Chondrocyte (in vitro differentiated cells): ENCODE data around the gene SMOC2. TPM values are rescaled to one million over a fixed set of nuclear protein-coding genes. Genes with fewer than 3 reads are reported as not detected.

Experiments used
- DNase-seq: peaks from one replicate; pipeline ENCODE4 v3.0.0; 2021; ENCODE audit warnings: mixed read lengths, low spot score
- H3K27ac Mint-ChIP-seq: one replicate; pipeline ENCODE4 v1.8.0; 2021; ENCODE audit warnings: mild to moderate bottlenecking, moderate library complexity, mixed read lengths; ENCODE audit not compliant: unreplicated experiment
- H3K27me3 Mint-ChIP-seq: 2 replicates; pipeline ENCODE4 v1.8.0; 2021; ENCODE audit warnings: low read depth, mixed read lengths
- H3K36me3 Mint-ChIP-seq: 2 replicates; pipeline ENCODE4 v1.8.0; 2021; ENCODE audit warnings: low read depth, mixed read lengths
- H3K4me1 Mint-ChIP-seq: 2 replicates; pipeline ENCODE4 v1.8.0; 2021; ENCODE audit warnings: low read depth, mild to moderate bottlenecking, mixed read lengths
- H3K4me3 Mint-ChIP-seq: one replicate; pipeline ENCODE4 v1.8.0; 2021; ENCODE audit warnings: mild to moderate bottlenecking, moderate library complexity, mixed read lengths; ENCODE audit not compliant: unreplicated experiment
- H3K9me3 Mint-ChIP-seq: 2 replicates; pipeline ENCODE4 v1.8.0; 2021; ENCODE audit warnings: low read depth, mixed read lengths
- total RNA-seq: library from RNA; stranded (reverse); gene quantifications from 3 replicates; pipeline ENCODE4 v1.2.1, GENCODE V29; 2021
- TF ChIP-seq, protein P1 (sequence below): fragments of 200-600 bp; sonication (generic); IDR thresholded peaks from 2 replicates; pipeline ENCODE4 v1.5.0; 2021; ENCODE audit warnings: antibody characterized with exemption, mild to moderate bottlenecking, moderate library complexity

The SMOC2 gene
- total RNA-seq, 1 donor from 2014 or later: 148 TPM

- no peak overlapping the region for H3K4me3 Mint-ChIP-seq
- H3K27me3 Mint-ChIP-seq: peaks cover 12% of the 10 kb centered on the region
- no peak for DNase-seq
- no peak overlapping the region for H3K27ac Mint-ChIP-seq
- H3K9me3 Mint-ChIP-seq: no peaks in the 10 kb centered on the region
- TF ChIP-seq, protein P1, sequence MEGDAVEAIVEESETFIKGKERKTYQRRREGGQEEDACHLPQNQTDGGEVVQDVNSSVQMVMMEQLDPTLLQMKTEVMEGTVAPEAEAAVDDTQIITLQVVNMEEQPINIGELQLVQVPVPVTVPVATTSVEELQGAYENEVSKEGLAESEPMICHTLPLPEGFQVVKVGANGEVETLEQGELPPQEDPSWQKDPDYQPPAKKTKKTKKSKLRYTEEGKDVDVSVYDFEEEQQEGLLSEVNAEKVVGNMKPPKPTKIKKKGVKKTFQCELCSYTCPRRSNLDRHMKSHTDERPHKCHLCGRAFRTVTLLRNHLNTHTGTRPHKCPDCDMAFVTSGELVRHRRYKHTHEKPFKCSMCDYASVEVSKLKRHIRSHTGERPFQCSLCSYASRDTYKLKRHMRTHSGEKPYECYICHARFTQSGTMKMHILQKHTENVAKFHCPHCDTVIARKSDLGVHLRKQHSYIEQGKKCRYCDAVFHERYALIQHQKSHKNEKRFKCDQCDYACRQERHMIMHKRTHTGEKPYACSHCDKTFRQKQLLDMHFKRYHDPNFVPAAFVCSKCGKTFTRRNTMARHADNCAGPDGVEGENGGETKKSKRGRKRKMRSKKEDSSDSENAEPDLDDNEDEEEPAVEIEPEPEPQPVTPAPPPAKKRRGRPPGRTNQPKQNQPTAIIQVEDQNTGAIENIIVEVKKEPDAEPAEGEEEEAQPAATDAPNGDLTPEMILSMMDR: no peak
- peaks cover 32% of the 10 kb centered on the region for H3K36me3 Mint-ChIP-seq
- H3K4me1 Mint-ChIP-seq: peaks cover 26% of the 10 kb centered on the region
Observed at GRCh38 chr6:168514216-168514615, 73.2 kb downstream of the SMOC2 start.

- Mint-ChIP-seq H3K9me3 (no peaks in the 10 kb centered on the region), H3K4me3 (no peak overlapping the region), H3K27ac (no peak overlapping the region), H3K27me3 (peaks cover 8% of the 10 kb centered on the region), H3K36me3 (peaks cover 28% of the 10 kb centered on the region), H3K4me1 (peaks cover 26% of the 10 kb centered on the region)
- DNase-seq: no peak
- TF ChIP-seq, protein P1: no peak
Observed at GRCh38 chr6:168515376-168515775, 74.4 kb downstream of the SMOC2 start.

GRCh38 chr6:168516944-168517741 is 76.2 kb downstream of the SMOC2 start:
- no peak for DNase-seq
- Mint-ChIP-seq H3K27me3 (peaks cover 3% of the 10 kb centered on the region), H3K27ac (no peak overlapping the region), H3K4me1 (peaks cover 26% of the 10 kb centered on the region), H3K4me3 (no peak overlapping the region), H3K9me3 (no peaks in the 10 kb centered on the region), H3K36me3 (peaks cover 24% of the 10 kb centered on the region)
- TF ChIP-seq, protein P1: no peak

DNA sequence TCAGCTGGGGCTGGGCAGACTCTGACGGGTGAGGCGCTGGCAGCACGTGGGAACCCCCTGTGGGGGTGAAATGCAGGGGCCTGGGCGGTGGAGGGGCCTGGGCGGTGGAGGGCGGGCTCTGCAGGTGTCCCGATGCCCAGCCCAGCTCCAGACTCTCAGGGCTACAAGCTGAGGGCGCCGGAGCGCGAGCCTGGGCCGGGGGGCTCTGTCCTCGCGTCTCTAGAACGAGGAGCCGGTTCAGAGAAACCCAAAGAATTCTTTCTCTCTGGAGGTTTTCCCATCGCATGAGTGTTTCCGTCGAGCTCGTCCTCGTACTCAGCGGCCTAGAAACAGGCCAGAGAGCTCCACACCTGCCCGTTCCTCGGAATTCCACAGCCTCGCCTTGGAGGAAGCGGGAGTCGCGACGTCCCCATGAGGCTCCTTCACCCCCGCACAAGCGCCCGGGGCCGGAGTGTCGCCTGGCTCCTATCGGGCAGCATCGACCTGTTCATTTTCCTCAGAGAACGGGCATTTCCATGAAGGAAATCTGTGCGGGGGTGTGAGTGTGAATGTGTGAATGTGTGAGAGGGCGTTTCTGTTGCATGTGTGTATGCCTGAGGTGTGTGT is 76.9 kb downstream of the SMOC2 start:
- Mint-ChIP-seq H3K27me3 (peaks cover 6% of the 10 kb centered on the region), H3K9me3 (no peaks in the 10 kb centered on the region), H3K27ac (no peak overlapping the region), H3K4me3 (no peak overlapping the region), H3K36me3 (peaks cover 29% of the 10 kb centered on the region), H3K4me1 (peaks cover 26% of the 10 kb centered on the region)
- TF ChIP-seq, protein P1: no peak
- no peak for DNase-seq

- Mint-ChIP-seq H3K4me3 (no peak overlapping the region), H3K4me1 (peaks cover 26% of the 10 kb centered on the region)
Observed at GRCh38 chr6:168518348-168518745, 77.4 kb downstream of the SMOC2 start.

More at GRCh38 chr6:168518348-168518745, 77.4 kb downstream of the SMOC2 start:
- no peaks in the 10 kb centered on the region for H3K9me3 Mint-ChIP-seq
- no peak overlapping the region for H3K27ac Mint-ChIP-seq
- H3K27me3 Mint-ChIP-seq: peaks cover 6% of the 10 kb centered on the region
- TF ChIP-seq, protein P1: no peak
- peaks cover 29% of the 10 kb centered on the region for H3K36me3 Mint-ChIP-seq
- DNase-seq: no peak
